Left colon (tissue), 2 donors: Measurements from ENCODE around the gene ELL3. TPM values are rescaled to one million over a fixed set of nuclear protein-coding genes. Genes with fewer than 3 reads are reported as not detected.
"Not testable (repeated sequence)": the region's sequence is repeated elsewhere in the genome, so short reads cannot be mapped to it uniquely, and the experiment has no call there.

Source experiments
- ATAC-seq: fragments of 200-7000 bp; cut with Tn5 transposase; one replicate; pipeline ENCODE4 v1.9.1; 2020; ENCODE audit warnings: mild to moderate bottlenecking, moderate library complexity
- DNase-seq, 2 donors: peaks; one replicate each; pipeline ENCODE4 v3.0.0-alpha.2; 2020
- intact Hi-C, 2 donors: fragments of 100-400 bp; cut with DNase I in 1 of 2; cut with micrococcal nuclease in 1 of 2; formaldehyde crosslinking; loops; one replicate each; pipeline versions ENCODE4 v1.11.2 to v1.14.0; 2022; cut with DNase I, micrococcal nuclease
- total RNA-seq, 2 donors: library from RNA; stranded (reverse); fragmentation: NEBNext Ultra II Directional; extraction: Animal tissue kit (Norgen Biotek cat#: 25700); gene quantifications; one replicate each; pipeline ENCODE4 v1.2.1, GENCODE V29; 2021
- donor health status: DM: no; HTN: no; CAD: no.
- donor health status: DM: yes; HTN: yes; CAD: no.

Gene ELL3
- total RNA-seq, 2 donors from 2014 or later: 27.7 to 34.6 TPM

GRCh38 chr15:43793647-43794046 is 16.9 kb upstream of the ELL3 start:
- DNase-seq: peak in 1 of 2 donors; percentile 28
- no peak for ATAC-seq
- intact Hi-C loops: no loop called here

DNA sequence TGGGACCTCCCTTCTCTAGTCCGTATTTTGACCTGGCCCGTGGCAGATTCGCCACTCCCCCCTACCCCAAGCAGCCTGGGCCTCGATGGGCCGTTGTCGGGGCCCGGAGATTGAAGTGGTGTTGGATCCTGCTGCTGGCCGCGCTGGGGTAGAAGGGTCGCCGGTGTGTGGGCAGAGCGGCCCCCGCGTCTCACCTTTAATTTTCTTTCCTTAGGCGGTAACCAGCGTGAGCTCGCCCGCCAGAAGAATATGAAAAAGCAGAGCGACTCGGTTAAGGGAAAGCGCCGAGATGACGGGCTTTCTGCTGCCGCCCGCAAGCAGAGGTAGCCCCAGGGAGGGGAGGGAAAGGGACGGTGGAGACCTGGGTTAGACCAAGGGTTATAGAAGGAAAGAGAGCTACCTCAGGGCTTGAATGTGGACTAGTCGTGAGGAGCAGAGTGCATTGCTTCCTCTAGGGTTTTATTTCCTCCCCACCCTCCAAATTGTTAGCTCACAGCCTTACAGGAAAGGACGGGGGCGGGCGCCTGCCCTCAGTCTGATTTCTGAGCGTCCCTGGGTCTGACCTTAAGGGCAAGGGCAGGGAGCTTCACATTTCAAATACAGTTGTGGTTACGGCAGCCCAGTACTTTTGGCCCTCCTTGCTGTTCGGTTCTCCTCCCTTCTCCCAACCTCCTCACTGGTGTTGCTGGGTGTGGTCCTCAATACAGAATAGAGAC is 16.2 kb upstream of the ELL3 start:
- ATAC-seq (peak; percentile 50), DNase-seq (peak; percentile 52 to 64)
- intact Hi-C loops: no loop called here

DNA sequence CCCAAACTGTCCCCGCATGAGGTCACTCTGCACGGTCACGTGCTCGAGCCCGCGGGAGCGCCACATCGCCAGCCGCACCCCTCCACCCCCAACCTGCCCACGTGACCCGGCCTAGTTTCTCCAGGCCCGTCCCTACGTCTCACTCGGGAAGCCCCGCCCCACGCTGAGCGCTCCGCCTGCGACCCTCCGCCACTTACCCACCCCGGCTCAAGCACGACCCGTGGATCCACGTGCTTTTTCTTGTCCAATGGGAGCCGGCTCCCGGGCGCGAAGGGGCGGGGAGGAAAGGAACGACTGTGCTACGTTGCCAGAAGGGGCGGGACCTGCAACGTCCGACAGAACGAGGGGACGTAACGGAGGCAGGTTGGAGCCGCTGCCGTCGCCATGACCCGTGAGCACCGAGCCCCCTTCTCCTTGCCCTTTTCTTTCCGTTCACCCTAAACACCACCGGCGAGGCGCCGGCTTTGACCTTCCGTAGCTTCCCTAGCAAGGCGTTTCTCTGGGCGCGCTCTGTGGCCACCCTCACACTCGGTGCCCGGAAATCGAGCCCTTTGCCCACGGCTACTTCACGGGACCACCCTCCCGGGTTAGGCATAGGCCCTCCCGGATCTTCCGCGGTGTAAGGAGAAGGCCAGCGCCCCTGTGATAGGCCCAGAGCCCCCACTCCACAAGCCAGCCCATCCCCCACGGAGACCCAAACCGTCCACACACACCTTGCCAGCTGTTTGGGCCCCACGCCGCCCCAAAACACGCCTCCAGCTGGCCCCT is 15.4 kb upstream of the ELL3 start, which contains the start of gene SERF2:
SERF2 (plus strand) TSS at position 328 of the 768 bp plus-strand sequence; CDS start at position 385, 57 bp downstream.
- DNase-seq (peak; percentile 100), ATAC-seq (peak; percentile 86)
- intact Hi-C loops: no loop called here

- ATAC-seq (no peak), DNase-seq (no peak)
- intact Hi-C loops: no loop called here
Measured at GRCh38 chr15:43789409-43789808, 12.6 kb upstream of the ELL3 start.

- intact Hi-C loops: no loop called here
- no peak for ATAC-seq
- no peak for DNase-seq
Measured at GRCh38 chr15:43779016-43779415, 2.2 kb upstream of the ELL3 start.

- intact Hi-C loops: no loop called here
- DNase-seq (peak; percentile 84 to 88), ATAC-seq (peak; percentile 58)
Measured at GRCh38 chr15:43777267-43777914, 625 bp upstream of the ELL3 start.

- DNase-seq (peak; percentile 58 to 77), ATAC-seq (peak; percentile 24)
- intact Hi-C loops: no loop called here
Measured at GRCh38 chr15:43776101-43776717, 557 bp downstream of the ELL3 start.

- intact Hi-C loops: no loop called here
- DNase-seq: peak; percentile 82 to 90
- ATAC-seq: peak; percentile 73
Measured at GRCh38 chr15:43775411-43775965, 1.3 kb downstream of the ELL3 start.

DNA sequence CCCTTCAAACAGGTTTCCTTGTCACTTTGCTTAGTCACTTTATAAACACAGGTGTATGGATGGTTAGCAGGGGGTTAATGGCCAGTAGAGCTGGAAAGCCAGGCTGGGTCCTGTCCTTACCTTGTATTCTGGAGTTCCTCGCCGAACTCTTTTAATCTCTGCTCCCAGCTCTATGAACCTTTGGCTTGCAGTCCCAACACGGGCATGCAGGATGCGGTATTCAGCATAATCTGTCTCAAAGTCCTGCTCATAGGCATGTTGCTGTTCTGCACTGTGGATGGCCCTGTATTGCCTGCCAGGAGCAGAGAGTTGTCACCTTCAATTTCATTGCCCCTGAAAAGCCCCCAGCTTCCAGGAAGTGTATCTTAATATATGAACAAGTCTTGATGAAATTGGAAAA is 2.7 kb downstream of the ELL3 start:
- no peak for ATAC-seq
- intact Hi-C loops: no loop called here
- DNase-seq: no peak

GRCh38 chr15:43772624-43773023 is 4.1 kb downstream of the ELL3 start:
- DNase-seq (no peak), ATAC-seq (no peak)
- intact Hi-C loops: no loop called here

DNA sequence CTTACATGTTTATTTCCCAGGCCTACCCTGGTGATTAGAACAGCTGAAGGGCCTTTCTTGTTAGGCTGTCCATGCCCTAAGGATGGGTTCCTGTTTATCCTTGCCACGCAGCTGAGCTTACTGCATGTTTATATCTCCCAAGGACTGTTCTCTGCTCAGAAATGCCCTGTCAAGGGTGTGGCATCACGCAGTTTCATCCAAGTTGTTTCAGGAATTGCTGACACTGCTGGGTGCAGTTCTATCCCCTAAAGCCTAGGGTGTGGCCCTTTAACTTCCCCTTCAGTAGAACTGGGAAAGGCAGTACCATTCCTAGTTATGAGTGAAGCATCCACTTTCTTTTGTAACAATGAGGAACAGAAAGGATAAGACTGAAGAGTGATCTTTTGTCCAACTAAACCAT is 5.0 kb downstream of the ELL3 start:
- no peak for DNase-seq
- peak; percentile 4 for ATAC-seq
- intact Hi-C loops: no loop called here

GRCh38 chr15:43769584-43770228 is 7.1 kb downstream of the ELL3 start:
- intact Hi-C loops: no loop called here
- ATAC-seq (peak; percentile 59), DNase-seq (peak in 1 of 2 donors; percentile 74)

- DNase-seq: no peak
- no peak for ATAC-seq
- intact Hi-C loops: no loop called here
Measured at GRCh38 chr15:43763819-43764446, 12.8 kb downstream of the ELL3 start.

GRCh38 chr15:43762824-43763223 is 13.9 kb downstream of the ELL3 start:
- intact Hi-C loops: no loop called here
- no peak for ATAC-seq
- DNase-seq: no peak

- DNase-seq (no peak), ATAC-seq (no peak)
- intact Hi-C loops: no loop called here
Measured at GRCh38 chr15:43751885-43752284, 24.9 kb downstream of the ELL3 start.

- DNase-seq (no peak), ATAC-seq (no peak)
- intact Hi-C loops: no loop called here
Measured at GRCh38 chr15:43749690-43750345, 26.9 kb downstream of the ELL3 start.

- intact Hi-C loops: no loop called here
- DNase-seq (no peak), ATAC-seq (no peak)
Measured at GRCh38 chr15:43748376-43748775, 28.4 kb downstream of the ELL3 start.

DNA sequence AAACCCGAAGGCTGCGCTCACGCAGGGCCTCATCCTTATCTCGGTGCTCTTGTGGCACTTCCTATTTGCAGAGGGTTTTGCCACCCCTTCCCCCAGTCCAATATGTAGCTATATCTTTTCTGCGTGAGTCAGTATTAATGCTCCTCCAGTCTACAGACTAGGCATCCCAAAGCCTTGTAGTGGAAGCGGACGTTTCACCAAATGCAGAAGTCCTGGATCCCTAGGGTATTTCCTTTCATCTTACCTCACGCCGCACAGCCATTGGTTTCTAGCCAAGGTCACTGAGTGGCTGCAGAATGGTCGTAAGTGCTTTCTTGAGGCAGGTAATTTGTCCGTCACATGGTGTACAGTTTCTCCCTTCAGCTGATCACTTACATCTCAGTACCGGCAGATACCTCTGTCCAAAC is 29.9 kb downstream of the ELL3 start:
- intact Hi-C loops: not testable (repeated sequence)
- DNase-seq (peak in 1 of 2 donors; percentile 32), ATAC-seq (peak; percentile 58)
